HepG2 (cell line): ENCODE measurements around the gene RICTOR. TPM values are rescaled to one million over a fixed set of nuclear protein-coding genes. Genes with fewer than 3 reads are reported as not detected.

Source experiments
- ATAC-seq: fragments of 200-7000 bp; cut with Tn5 transposase; 3 replicates; pipeline ENCODE4 v1.9.1; 2020; ENCODE audit warnings: mild to moderate bottlenecking, moderate library complexity
- BruUV-seq: library from RNA; stranded (reverse); fragments of 400-500 nt; replicated peaks from 2 replicates; lab custom pipeline; 2021; lab: Mats Ljungman, UMichigan
- CTCF ChIA-PET: fragments of 300-600 bp; formaldehyde crosslinking; extraction: SDS; loops from one replicate; lab custom pipeline; 2021; ENCODE audit warnings: low total read pairs, inconsistent platforms, low intra/inter-chr PET ratio; lab: Yijun Ruan, JAX
- POLR2A ChIA-PET: fragments of 350-600 bp; sonication (Branson Sonifier 250); formaldehyde crosslinking; loops from one replicate; lab custom pipeline; 2020; ENCODE audit warnings: antibody characterized with exemption, inconsistent platforms; lab: Yijun Ruan, JAX
- DNase-seq: peaks from one replicate; pipeline ENCODE4 v3.0.0-alpha.2; 2015; ENCODE audit warnings: low spot score
- FAIRE-seq: peaks from 3 replicates; lab custom pipeline; 2011; peaks lifted over from hg19 to GRCh38; lab: Jason Lieb, UNC
- H2AFZ ChIP-seq: one replicate; pipeline ENCODE4 v1.6.1; 2011; ENCODE audit warnings: low read length, inconsistent platforms
- H3K27ac ChIP-seq: fragments of 300-600 bp; 3 replicates; pipeline ENCODE4 v1.8.0; 2011; ENCODE audit warnings: mixed run types, mild to moderate bottlenecking, mixed read lengths, low read length, inconsistent platforms; ENCODE audit not compliant: insufficient read depth; ENCODE audit errors: extremely low read length
- H3K27me3 ChIP-seq, 2 experiments: fragments of 200-600 bp in 1 of 2; 2 replicates in 1 of 2; 3 replicates in 1 of 2; pipeline versions ENCODE4 v1.6.0 to v1.8.0; 2011; ENCODE audit warnings: low read length in 2 of 2, mild to moderate bottlenecking in 2 of 2, moderate library complexity in 2 of 2, inconsistent platforms in 1 of 2; ENCODE audit not compliant: insufficient read depth in 2 of 2, control insufficient read depth in 1 of 2
- H3K36me3 ChIP-seq, 2 experiments: fragments of 200-600 bp in 1 of 2; replicated peaks in 1 of 2; 2 replicates in 1 of 2; 3 replicates in 1 of 2; pipeline versions ENCODE4 v1.5.1 to v1.8.0; 2011; ENCODE audit warnings: low read length in 2 of 2, inconsistent platforms in 1 of 2; ENCODE audit not compliant: insufficient read depth in 2 of 2, control insufficient read depth in 1 of 2
- H3K4me1 ChIP-seq: 2 replicates; pipeline ENCODE4 v1.5.1; 2012; ENCODE audit warnings: low read length, inconsistent platforms; ENCODE audit not compliant: insufficient read depth
- H3K4me2 ChIP-seq: 2 replicates; pipeline ENCODE4 v1.6.0; 2011; ENCODE audit warnings: low read depth, low read length, inconsistent platforms
- H3K4me3 ChIP-seq, 3 experiments: fragments of 200-600 bp in 1 of 3; sonication (generic), shearing (Covaris generic) in 1 of 3; replicated peaks in 1 of 3; 2 replicates each; pipeline ENCODE4 v1.5.1; 2011 to 2016; ENCODE audit warnings: low read length in 3 of 3, inconsistent platforms in 2 of 3, low read depth in 2 of 3, mild to moderate bottlenecking in 2 of 3, control low read depth in 1 of 3, mixed read lengths in 1 of 3; ENCODE audit not compliant: insufficient read depth in 1 of 3
- H3K79me2 ChIP-seq: one replicate; pipeline ENCODE4 v1.6.1; 2011; ENCODE audit warnings: low read length, inconsistent platforms; ENCODE audit not compliant: insufficient read depth
- H3K9ac ChIP-seq: 2 replicates; pipeline ENCODE4 v1.6.0; 2011; ENCODE audit warnings: mild to moderate bottlenecking, low read depth, low read length, inconsistent platforms; ENCODE audit not compliant: insufficient read depth
- H3K9me3 ChIP-seq: 2 replicates; pipeline ENCODE4 v1.5.1; 2012; ENCODE audit warnings: mild to moderate bottlenecking, low read length
- H4K20me1 ChIP-seq: 2 replicates; pipeline ENCODE4 v1.6.0; 2011; ENCODE audit warnings: inconsistent platforms, mild to moderate bottlenecking, low read length, moderate library complexity; ENCODE audit not compliant: insufficient read depth
- PTBP1 ChIP-seq: fragments of 200-400 bp; formaldehyde crosslinking; IDR thresholded peaks from 2 replicates; pipeline ENCODE4 v1.6.1; 2018; ENCODE audit warnings: low read length, low read depth; ENCODE audit not compliant: poor library complexity, severe bottlenecking
- RBM39 ChIP-seq: fragments of 200-400 bp; formaldehyde crosslinking; IDR thresholded peaks from one replicate; pipeline ENCODE4 v1.6.1; 2018; ENCODE audit warnings: antibody characterized with exemption, mild to moderate bottlenecking, low read depth, low read length; ENCODE audit not compliant: poor library complexity, severe bottlenecking
- U2AF1 ChIP-seq: fragments of 200-400 bp; formaldehyde crosslinking; optimal IDR thresholded peaks from 2 replicates; pipeline ENCODE3; 2017; ENCODE audit warnings: mild to moderate bottlenecking, low read depth, low read length
- YEATS2 ChIP-seq: sonication (generic); formaldehyde crosslinking; IDR thresholded peaks from 2 replicates; pipeline ENCODE4 v1.4.0; 2020; ENCODE audit warnings: missing genetic modification reagents, borderline replicate concordance
- ZNF558 ChIP-seq: sonication (generic); formaldehyde crosslinking; IDR thresholded peaks from 2 replicates; pipeline ENCODE4 v1.9.0; 2022; ENCODE audit warnings: mild to moderate bottlenecking, missing genetic modification reagents, borderline replicate concordance
- WGBS: methylation state at CpG from one replicate; pipeline ENCODE4 v1.1.6; 2017; ENCODE audit warnings: low lambda C conversion rate; 5-methylcytosine and 5-hydroxymethylcytosine counted together
- in situ Hi-C: cut with HindIII; loops from 2 replicates; pipeline ENCODE4 v1.10.0; 2017; ENCODE audit warnings: low pct_unique_long_range_greater_than_20kb; ENCODE audit not compliant: extremely low pct_ligation_motif_present
- intact Hi-C: fragments of 100-400 bp; cut with micrococcal nuclease; formaldehyde crosslinking; loops from one replicate; pipeline ENCODE4 v1.10.0; 2022; ENCODE audit not compliant: unreplicated experiment
- polyA plus RNA-seq, 8 experiments: library from polyadenylated mRNA; depleted of rRNA in 3 of 8; stranded (reverse) in 7 of 8; unstranded in 1 of 8; fragments of >200 nt; fragmentation: Illumina TruSeq in 4 of 8; extraction: Trizol in 4 of 8; gene quantifications; 2 replicates each; pipeline versions ENCODE4 v1.2.1 to v1.2.3, GENCODE V29; 2011 to 2016; ENCODE audit warnings: low read depth in 4 of 8, missing spikeins in 1 of 8, mixed read lengths in 1 of 8; ENCODE audit not compliant: insufficient read depth in 1 of 8
- total RNA-seq, 5 experiments: library from RNA; depleted of rRNA; stranded (reverse); fragments of >200 nt; fragmentation: Illumina TruSeq; extraction: Trizol; gene quantifications; 2 replicates each; pipeline ENCODE4 v1.2.3, GENCODE V29; 2016; ENCODE audit warnings: low read depth in 1 of 5
- TF ChIP-seq, protein P1 (sequence below): sonication (generic); formaldehyde crosslinking; IDR thresholded peaks from 2 replicates; pipeline ENCODE4 v1.4.0; 2020; ENCODE audit warnings: mild to moderate bottlenecking, missing genetic modification reagents
- TF ChIP-seq, protein P2 (sequence below): IDR thresholded peaks from 2 replicates; pipeline ENCODE4 v1.6.1; 2012; ENCODE audit warnings: low read length, improper control_type of control experiment
- TF ChIP-seq, protein P3 (sequence below): sonication (generic); formaldehyde crosslinking; IDR thresholded peaks from 2 replicates; pipeline ENCODE4 v1.4.0; 2020; ENCODE audit warnings: missing genetic modification reagents
- TF ChIP-seq, protein P4 (sequence below): sonication (generic); formaldehyde crosslinking; conservative IDR thresholded peaks from 2 replicates; pipeline ENCODE4 v1.4.0; 2020; ENCODE audit warnings: missing genetic modification reagents

Gene RICTOR
- total and polyA plus RNA-seq, 2 of the 13 experiments (the other 11 are each of a cell fraction or from before 2014, with no cell fraction given): 10.7 to 15.4 TPM

DNA sequence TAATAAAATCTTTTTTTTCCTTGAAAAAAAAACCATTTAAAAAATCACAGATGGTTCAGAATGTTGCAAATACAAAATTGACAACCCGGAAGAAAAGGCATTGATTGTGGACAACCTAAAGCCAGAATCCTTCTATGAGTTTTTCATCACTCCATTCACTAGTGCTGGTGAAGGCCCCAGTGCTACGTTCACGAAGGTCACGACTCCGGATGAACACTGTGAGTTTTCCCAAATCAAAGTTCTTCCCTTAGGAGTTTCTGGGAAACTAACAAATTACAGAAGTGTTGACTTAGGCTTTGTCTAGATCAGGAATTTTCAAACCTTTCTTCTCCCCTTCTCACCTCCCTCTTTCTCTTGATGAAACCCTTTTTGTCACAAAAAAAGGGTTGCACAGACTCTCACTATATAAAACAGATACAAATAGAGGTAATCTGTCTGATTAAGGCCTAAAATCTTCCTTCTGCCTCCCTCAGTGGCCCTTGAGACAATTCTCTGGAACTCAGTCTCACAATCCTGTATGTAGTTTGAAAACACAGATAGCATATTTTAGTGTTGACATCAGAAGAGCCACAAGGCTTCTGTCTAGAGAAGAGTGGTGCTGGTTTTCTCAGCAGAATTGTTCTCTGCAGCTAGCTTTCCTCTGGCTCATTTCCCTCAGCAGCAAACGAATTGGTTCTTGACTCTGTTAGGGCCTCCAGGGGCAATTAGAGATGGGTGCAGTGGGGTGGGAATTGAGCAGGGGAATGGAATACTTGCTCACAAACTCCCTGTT lies 148.9 kb downstream of the RICTOR start (continued):
- TF ChIP-seq, protein P1, sequence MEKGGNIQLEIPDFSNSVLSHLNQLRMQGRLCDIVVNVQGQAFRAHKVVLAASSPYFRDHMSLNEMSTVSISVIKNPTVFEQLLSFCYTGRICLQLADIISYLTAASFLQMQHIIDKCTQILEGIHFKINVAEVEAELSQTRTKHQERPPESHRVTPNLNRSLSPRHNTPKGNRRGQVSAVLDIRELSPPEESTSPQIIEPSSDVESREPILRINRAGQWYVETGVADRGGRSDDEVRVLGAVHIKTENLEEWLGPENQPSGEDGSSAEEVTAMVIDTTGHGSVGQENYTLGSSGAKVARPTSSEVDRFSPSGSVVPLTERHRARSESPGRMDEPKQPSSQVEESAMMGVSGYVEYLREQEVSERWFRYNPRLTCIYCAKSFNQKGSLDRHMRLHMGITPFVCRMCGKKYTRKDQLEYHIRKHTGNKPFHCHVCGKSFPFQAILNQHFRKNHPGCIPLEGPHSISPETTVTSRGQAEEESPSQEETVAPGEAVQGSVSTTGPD: no peak

DNA sequence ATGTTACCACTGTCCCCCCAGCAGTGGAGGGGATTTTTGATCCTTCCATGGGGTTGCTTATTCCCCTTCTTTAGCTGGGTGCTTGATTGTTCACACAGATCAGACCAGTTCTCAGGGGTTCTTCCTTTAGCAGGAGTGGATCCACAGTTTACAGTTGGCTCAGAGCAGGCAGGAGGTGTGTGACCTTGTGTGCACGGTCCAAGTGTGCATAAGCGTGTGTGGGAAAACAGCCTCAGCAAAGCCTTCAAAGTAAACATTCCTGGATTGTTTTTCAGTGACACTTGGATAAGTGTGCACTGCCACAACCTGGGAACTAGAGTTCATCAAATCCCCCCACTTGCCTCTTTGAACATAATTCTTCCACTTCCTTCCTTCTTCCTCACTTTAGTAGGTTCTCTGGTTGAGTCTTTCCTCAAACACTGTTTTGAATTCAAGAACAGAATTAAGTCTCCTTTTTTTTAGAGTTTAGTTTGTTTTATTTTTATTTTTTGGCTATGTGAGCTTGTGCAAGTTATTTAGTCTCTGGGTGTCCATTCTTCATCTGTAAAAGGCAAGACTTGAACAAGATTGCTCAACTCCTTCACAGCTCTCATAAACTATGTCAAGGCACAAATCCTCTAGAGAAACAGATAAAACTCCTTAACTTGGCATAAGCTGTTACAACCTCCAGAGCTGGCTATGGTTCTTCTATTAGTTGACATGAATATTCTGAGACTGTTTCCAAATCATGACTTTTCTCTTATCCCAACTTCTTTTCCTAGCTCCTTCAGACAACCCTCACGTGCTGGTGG lies 150.3 kb downstream of the RICTOR start:
- no peak for DNase-seq
- in situ Hi-C loops: no loop called here
- no peak overlapping the region for H3K9ac ChIP-seq
- H3K36me3 ChIP-seq: peaks cover 10 to 46% of the 10 kb centered on the region in 2 experiments
- H3K4me2 ChIP-seq: no peak overlapping the region
- peaks cover 8% of the 10 kb centered on the region for H3K4me1 ChIP-seq
- WGBS: 55% methylated on average over 3 of the region's 3 CpGs
- no peak overlapping the region for H2AFZ ChIP-seq
- H3K79me2 ChIP-seq: no peaks in the 10 kb centered on the region
- H3K27me3 ChIP-seq: no peaks in the 10 kb centered on the region
- intact Hi-C loops: loop anchor here (2.0 to 5.0 kb wide), 2 partner anchors 77 to 91 kb away; partner anchors contain the start of gene OSMR
- no peaks in the 10 kb centered on the region for H3K9me3 ChIP-seq
- BruUV-seq: no TSS peak
- no peak for FAIRE-seq
- ChIA-PET CTCF (no interaction called here), POLR2A (no interaction called here)
- ATAC-seq: peak; percentile 52
- no peak overlapping the region for H3K27ac ChIP-seq
- peaks cover 5% of the 10 kb centered on the region; the same call in 1 of the 2 replicates for H4K20me1 ChIP-seq
- H3K4me3 ChIP-seq: no peak overlapping the region
- no peak for TF ChIP-seq RBM39
- TF ChIP-seq, protein P2, sequence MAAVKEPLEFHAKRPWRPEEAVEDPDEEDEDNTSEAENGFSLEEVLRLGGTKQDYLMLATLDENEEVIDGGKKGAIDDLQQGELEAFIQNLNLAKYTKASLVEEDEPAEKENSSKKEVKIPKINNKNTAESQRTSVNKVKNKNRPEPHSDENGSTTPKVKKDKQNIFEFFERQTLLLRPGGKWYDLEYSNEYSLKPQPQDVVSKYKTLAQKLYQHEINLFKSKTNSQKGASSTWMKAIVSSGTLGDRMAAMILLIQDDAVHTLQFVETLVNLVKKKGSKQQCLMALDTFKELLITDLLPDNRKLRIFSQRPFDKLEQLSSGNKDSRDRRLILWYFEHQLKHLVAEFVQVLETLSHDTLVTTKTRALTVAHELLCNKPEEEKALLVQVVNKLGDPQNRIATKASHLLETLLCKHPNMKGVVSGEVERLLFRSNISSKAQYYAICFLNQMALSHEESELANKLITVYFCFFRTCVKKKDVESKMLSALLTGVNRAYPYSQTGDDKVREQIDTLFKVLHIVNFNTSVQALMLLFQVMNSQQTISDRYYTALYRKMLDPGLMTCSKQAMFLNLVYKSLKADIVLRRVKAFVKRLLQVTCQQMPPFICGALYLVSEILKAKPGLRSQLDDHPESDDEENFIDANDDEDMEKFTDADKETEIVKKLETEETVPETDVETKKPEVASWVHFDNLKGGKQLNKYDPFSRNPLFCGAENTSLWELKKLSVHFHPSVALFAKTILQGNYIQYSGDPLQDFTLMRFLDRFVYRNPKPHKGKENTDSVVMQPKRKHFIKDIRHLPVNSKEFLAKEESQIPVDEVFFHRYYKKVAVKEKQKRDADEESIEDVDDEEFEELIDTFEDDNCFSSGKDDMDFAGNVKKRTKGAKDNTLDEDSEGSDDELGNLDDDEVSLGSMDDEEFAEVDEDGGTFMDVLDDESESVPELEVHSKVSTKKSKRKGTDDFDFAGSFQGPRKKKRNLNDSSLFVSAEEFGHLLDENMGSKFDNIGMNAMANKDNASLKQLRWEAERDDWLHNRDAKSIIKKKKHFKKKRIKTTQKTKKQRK: no peak
- TF ChIP-seq ZNF558: no peak
- no peak for TF ChIP-seq PTBP1
- TF ChIP-seq U2AF1: no peak
- TF ChIP-seq, protein P3, sequence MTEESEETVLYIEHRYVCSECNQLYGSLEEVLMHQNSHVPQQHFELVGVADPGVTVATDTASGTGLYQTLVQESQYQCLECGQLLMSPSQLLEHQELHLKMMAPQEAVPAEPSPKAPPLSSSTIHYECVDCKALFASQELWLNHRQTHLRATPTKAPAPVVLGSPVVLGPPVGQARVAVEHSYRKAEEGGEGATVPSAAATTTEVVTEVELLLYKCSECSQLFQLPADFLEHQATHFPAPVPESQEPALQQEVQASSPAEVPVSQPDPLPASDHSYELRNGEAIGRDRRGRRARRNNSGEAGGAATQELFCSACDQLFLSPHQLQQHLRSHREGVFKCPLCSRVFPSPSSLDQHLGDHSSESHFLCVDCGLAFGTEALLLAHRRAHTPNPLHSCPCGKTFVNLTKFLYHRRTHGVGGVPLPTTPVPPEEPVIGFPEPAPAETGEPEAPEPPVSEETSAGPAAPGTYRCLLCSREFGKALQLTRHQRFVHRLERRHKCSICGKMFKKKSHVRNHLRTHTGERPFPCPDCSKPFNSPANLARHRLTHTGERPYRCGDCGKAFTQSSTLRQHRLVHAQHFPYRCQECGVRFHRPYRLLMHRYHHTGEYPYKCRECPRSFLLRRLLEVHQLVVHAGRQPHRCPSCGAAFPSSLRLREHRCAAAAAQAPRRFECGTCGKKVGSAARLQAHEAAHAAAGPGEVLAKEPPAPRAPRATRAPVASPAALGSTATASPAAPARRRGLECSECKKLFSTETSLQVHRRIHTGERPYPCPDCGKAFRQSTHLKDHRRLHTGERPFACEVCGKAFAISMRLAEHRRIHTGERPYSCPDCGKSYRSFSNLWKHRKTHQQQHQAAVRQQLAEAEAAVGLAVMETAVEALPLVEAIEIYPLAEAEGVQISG (CRISPR knock-in tag): no peak
- TF ChIP-seq, protein P4, sequence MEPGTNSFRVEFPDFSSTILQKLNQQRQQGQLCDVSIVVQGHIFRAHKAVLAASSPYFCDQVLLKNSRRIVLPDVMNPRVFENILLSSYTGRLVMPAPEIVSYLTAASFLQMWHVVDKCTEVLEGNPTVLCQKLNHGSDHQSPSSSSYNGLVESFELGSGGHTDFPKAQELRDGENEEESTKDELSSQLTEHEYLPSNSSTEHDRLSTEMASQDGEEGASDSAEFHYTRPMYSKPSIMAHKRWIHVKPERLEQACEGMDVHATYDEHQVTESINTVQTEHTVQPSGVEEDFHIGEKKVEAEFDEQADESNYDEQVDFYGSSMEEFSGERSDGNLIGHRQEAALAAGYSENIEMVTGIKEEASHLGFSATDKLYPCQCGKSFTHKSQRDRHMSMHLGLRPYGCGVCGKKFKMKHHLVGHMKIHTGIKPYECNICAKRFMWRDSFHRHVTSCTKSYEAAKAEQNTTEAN (CRISPR knock-in tag): peak; percentile 98
- TF ChIP-seq YEATS2 (CRISPR knock-in tag): no peak
